Measurements from ENCODE around the gene PTPN13. TPM values are rescaled to one million over a fixed set of nuclear protein-coding genes. Genes with fewer than 3 reads are reported as not detected.

Gene PTPN13
- total RNA-seq, 1 donor from 2014 or later, result 55.7 TPM

DNA sequence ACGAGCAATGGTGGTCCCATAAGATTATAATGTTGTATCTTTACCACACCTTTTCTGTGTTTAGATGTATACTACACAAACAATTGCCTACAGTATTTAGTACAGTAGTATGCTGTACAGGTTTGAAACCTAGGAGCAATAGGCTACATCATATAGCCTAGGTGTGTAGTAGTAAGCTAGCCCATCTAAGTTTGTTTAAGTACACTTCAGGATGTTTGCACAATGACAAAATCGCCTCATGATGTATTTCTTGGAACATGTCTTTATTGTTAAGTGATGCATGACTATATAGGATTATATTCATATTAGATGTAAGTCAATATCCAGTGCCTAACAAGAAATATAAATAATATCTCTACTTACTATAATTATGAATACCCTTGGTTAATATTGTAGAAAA is 150.5 kb downstream of the PTPN13 start:
- Mint-ChIP-seq H3K36me3 (ENCODE audit: unreplicated experiment) (peaks cover 60% of the 10 kb centered on the region), H3K4me3 (ENCODE audit: unreplicated experiment) (no peak overlapping the region), H3K27ac (ENCODE audit: unreplicated experiment) (no peak overlapping the region), H3K9me3 (ENCODE audit: unreplicated experiment) (no peaks in the 10 kb centered on the region), H3K4me1 (ENCODE audit: unreplicated experiment) (no peaks in the 10 kb centered on the region), H3K27me3 (ENCODE audit: unreplicated experiment) (no peaks in the 10 kb centered on the region)
- TF ChIP-seq, protein P1, sequence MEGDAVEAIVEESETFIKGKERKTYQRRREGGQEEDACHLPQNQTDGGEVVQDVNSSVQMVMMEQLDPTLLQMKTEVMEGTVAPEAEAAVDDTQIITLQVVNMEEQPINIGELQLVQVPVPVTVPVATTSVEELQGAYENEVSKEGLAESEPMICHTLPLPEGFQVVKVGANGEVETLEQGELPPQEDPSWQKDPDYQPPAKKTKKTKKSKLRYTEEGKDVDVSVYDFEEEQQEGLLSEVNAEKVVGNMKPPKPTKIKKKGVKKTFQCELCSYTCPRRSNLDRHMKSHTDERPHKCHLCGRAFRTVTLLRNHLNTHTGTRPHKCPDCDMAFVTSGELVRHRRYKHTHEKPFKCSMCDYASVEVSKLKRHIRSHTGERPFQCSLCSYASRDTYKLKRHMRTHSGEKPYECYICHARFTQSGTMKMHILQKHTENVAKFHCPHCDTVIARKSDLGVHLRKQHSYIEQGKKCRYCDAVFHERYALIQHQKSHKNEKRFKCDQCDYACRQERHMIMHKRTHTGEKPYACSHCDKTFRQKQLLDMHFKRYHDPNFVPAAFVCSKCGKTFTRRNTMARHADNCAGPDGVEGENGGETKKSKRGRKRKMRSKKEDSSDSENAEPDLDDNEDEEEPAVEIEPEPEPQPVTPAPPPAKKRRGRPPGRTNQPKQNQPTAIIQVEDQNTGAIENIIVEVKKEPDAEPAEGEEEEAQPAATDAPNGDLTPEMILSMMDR (IDR thresholded peaks at IDR 0.05), result no peak
- DNase-seq (ENCODE audit: extremely low spot score, unreplicated experiment), result no peak

GRCh38 chr4:86749121-86749520 is 155.0 kb downstream of the PTPN13 start:
- no peak for DNase-seq (ENCODE audit: extremely low spot score, unreplicated experiment)
- H3K27ac Mint-ChIP-seq (ENCODE audit: unreplicated experiment), result no peak overlapping the region
- peaks cover 60% of the 10 kb centered on the region for H3K36me3 Mint-ChIP-seq (ENCODE audit: unreplicated experiment)
- H3K4me1 Mint-ChIP-seq (ENCODE audit: unreplicated experiment), result no peaks in the 10 kb centered on the region
- TF ChIP-seq, protein P1 (IDR thresholded peaks at IDR 0.05), result no peak
- H3K9me3 Mint-ChIP-seq (ENCODE audit: unreplicated experiment), result no peaks in the 10 kb centered on the region
- H3K4me3 Mint-ChIP-seq (ENCODE audit: unreplicated experiment), result no peak overlapping the region
- no peaks in the 10 kb centered on the region for H3K27me3 Mint-ChIP-seq (ENCODE audit: unreplicated experiment)

- Mint-ChIP-seq H3K9me3 (ENCODE audit: unreplicated experiment) (no peaks in the 10 kb centered on the region), H3K36me3 (ENCODE audit: unreplicated experiment) (peaks cover 43% of the 10 kb centered on the region), H3K27ac (ENCODE audit: unreplicated experiment) (no peak overlapping the region), H3K4me1 (ENCODE audit: unreplicated experiment) (no peaks in the 10 kb centered on the region), H3K27me3 (ENCODE audit: unreplicated experiment) (no peaks in the 10 kb centered on the region), H3K4me3 (ENCODE audit: unreplicated experiment) (no peak overlapping the region)
- TF ChIP-seq, protein P1 (IDR thresholded peaks at IDR 0.05), result no peak
- DNase-seq (ENCODE audit: extremely low spot score, unreplicated experiment), result no peak
Measured at GRCh38 chr4:86755388-86755787, 161.3 kb downstream of the PTPN13 start.

DNA sequence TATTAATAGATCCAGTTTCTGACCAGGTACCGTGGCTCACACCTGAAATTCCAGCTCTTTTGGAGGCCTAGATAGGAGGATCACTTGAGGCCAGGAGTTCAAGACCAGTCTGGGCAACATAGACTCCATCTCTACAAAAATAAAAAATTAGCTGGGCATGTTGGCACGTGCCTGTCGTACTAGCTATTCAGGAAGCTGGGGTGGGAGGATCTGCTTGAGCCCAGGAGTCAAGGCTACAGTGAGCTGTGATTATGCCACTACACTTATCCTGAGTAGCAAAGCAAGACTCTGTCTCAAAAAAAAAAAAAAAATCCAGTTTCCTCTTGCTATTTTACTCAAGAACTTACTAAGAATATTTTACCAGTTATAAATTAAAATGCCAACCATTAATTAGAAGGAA is 163.4 kb downstream of the PTPN13 start:
- no peak overlapping the region for H3K4me3 Mint-ChIP-seq (ENCODE audit: unreplicated experiment)
- TF ChIP-seq, protein P1 (IDR thresholded peaks at IDR 0.05), result no peak
- peaks cover 39% of the 10 kb centered on the region for H3K36me3 Mint-ChIP-seq (ENCODE audit: unreplicated experiment)
- H3K27me3 Mint-ChIP-seq (ENCODE audit: unreplicated experiment), result no peaks in the 10 kb centered on the region
- H3K4me1 Mint-ChIP-seq (ENCODE audit: unreplicated experiment), result no peaks in the 10 kb centered on the region
- H3K27ac Mint-ChIP-seq (ENCODE audit: unreplicated experiment), result no peak overlapping the region
- DNase-seq (ENCODE audit: extremely low spot score, unreplicated experiment), result no peak
- no peaks in the 10 kb centered on the region for H3K9me3 Mint-ChIP-seq (ENCODE audit: unreplicated experiment)

DNA sequence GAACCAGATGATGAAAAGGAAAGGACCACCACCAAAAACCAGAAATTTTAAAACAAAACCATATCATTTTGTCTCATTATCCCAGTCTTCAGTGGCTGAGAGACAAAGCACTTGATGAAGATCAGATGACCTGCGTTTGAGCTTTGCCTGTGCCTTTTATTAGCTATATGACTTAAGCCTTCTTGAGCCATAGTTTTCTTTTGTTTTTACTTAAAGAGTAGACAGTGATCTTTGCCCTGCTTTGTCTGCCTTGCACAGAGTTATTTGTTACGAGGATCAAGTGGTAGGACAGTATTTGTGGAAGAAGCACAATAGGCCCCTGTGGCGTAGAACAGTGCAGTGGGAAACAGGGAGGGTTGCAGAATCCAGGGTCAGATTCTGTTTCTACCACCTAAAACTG is 165.2 kb downstream of the PTPN13 start:
- Mint-ChIP-seq H3K4me1 (ENCODE audit: unreplicated experiment) (no peaks in the 10 kb centered on the region), H3K9me3 (ENCODE audit: unreplicated experiment) (no peaks in the 10 kb centered on the region), H3K36me3 (ENCODE audit: unreplicated experiment) (peaks cover 40% of the 10 kb centered on the region), H3K4me3 (ENCODE audit: unreplicated experiment) (no peak overlapping the region), H3K27ac (ENCODE audit: unreplicated experiment) (no peak overlapping the region), H3K27me3 (ENCODE audit: unreplicated experiment) (no peaks in the 10 kb centered on the region)
- no peak for DNase-seq (ENCODE audit: extremely low spot score, unreplicated experiment)
- TF ChIP-seq, protein P1 (IDR thresholded peaks at IDR 0.05), result no peak

Measured in osteocyte (in vitro differentiated cells).